NCI-H748 (cell line): Measurements from ENCODE around the gene BARX2.

Experiments used
- DNase-seq: peaks from one replicate; lab custom pipeline; 2025; ENCODE audit not compliant: unreplicated experiment; lab: John Stamatoyannopoulos, UW

The BARX2 gene

GRCh38 chr11:129373489-129373953, 2.1 kb upstream of the BARX2 start:
- DNase-seq, result no peak

GRCh38 chr11:129374081-129374992, 1.3 kb upstream of the BARX2 start:
- DNase-seq, result peak; percentile 48

GRCh38 chr11:129374993-129375750, 476 bp upstream of the BARX2 start:
- peak; percentile 81 for DNase-seq

- no peak for DNase-seq
These were observed 1.2 kb downstream of the BARX2 start for GRCh38 chr11:129376658-129377341.

- no peak for DNase-seq
These were observed 2.1 kb downstream of the BARX2 start for GRCh38 chr11:129377739-129378138.

GRCh38 chr11:129380413-129380812, 4.8 kb downstream of the BARX2 start:
- DNase-seq, result no peak

GRCh38 chr11:129382583-129382982, 6.9 kb downstream of the BARX2 start:
- DNase-seq, result no peak

GRCh38 chr11:129383060-129383459, 7.4 kb downstream of the BARX2 start:
- DNase-seq, result no peak

GRCh38 chr11:129383502-129383901, 7.9 kb downstream of the BARX2 start:
- no peak for DNase-seq

- no peak for DNase-seq
These were observed 8.8 kb downstream of the BARX2 start for GRCh38 chr11:129384415-129384814.

GRCh38 chr11:129385801-129386200, 10.2 kb downstream of the BARX2 start:
- DNase-seq, result no peak

- no peak for DNase-seq
These were observed 11.2 kb downstream of the BARX2 start for GRCh38 chr11:129386795-129387397.

GRCh38 chr11:129387434-129387833, 11.8 kb downstream of the BARX2 start:
- DNase-seq, result no peak

- no peak for DNase-seq
These were observed 13.2 kb downstream of the BARX2 start for GRCh38 chr11:129388824-129389223.

GRCh38 chr11:129390303-129390821, 14.7 kb downstream of the BARX2 start:
- no peak for DNase-seq

GRCh38 chr11:129391360-129391759, 15.7 kb downstream of the BARX2 start:
- DNase-seq, result no peak

- DNase-seq, result no peak
These were observed 16.2 kb downstream of the BARX2 start for GRCh38 chr11:129391821-129392220.

- no peak for DNase-seq
These were observed 17.3 kb downstream of the BARX2 start for GRCh38 chr11:129392995-129393394.

GRCh38 chr11:129394709-129395108, 19.1 kb downstream of the BARX2 start:
- no peak for DNase-seq

- DNase-seq, result no peak
These were observed 19.8 kb downstream of the BARX2 start for GRCh38 chr11:129395432-129395831.

GRCh38 chr11:129395883-129396282, 20.2 kb downstream of the BARX2 start:
- DNase-seq, result no peak
